Heart left ventricle (tissue), 13 donors: ENCODE measurements around the gene ARHGDIB.

Experiments
- CTCF ChIP-seq, 12 donors: fragments of 200-600 bp; sonication (generic) in 4 of 12; IDR thresholded peaks; one replicate each; pipeline versions ENCODE4 v1.5.0 to v1.8.0; 2018 to 2022; ENCODE audit warnings: antibody characterized with exemption in 12 of 12, mild to moderate bottlenecking in 5 of 12
- POLR2A ChIP-seq, 2 donors: fragments of 450-650 bp; IDR thresholded peaks; one replicate each; pipeline ENCODE4 v1.6.1; 2017; ENCODE audit warnings: antibody characterized with exemption in 2 of 2, mild to moderate bottlenecking in 2 of 2, moderate library complexity in 2 of 2
- donor health status: ischemic (EF 13 %, LVEDD 7.1; RV severe dilation, severe dysfunction).
- donor health status: DM: no; HTN: yes; CAD: no.
- donor health status: DM: no; HTN: no; CAD: no.
- donor health status: ischemic (EF 25% LVEDD 6.9; RV normal size, moderate dysfunction).
- donor health status: ischemic (EF 25% LVEDD 5.7; RV mildly dilated, moderate dysfunction).
- donor health status: ischemic (EF 35%, LVEDD 5.7; RV mildly dilated, moderate dysfunction).
- donor health status: nonischemic (EF 11% LVEDD 7.7; RV severe dilation, severe dysfunction).
- donor health status: DM: yes; HTN: yes; CAD: no.
- donor health status: PGD.
- donor health status: ischemic (EF 29% LVEDD 5.4; RV normal size, mild dysfunction).
- donor health status: nonischemic (EF 23%, LVEDD 6.1; RV moderate dilation, normal function).

GRCh38 chr12:14923944-14924343 lies 37.5 kb downstream of the ARHGDIB start:
- TF ChIP-seq CTCF (IDR thresholded peaks at IDR 0.05): no peak
- no peak for TF ChIP-seq POLR2A (IDR thresholded peaks at IDR 0.05)
